Anterior cingulate cortex (tissue), 58 donors: ENCODE data around the gene PTPRK.
A peak's percentile ranks its signal among the peaks of the same experiment; 100 is the strongest.
"Not testable (repeated sequence)": the region's sequence is repeated elsewhere in the genome, so short reads cannot be mapped to it uniquely, and the experiment has no call there.

Experiments used
- DNase-seq, 58 donors: peaks; one replicate each; lab custom pipeline; 2025; lab: John Stamatoyannopoulos, UW

Gene PTPRK

GRCh38 chr6:127951172-127951917, 569.1 kb downstream of the PTPRK start:
- no peak for DNase-seq

GRCh38 chr6:127950566-127951145, 569.7 kb downstream of the PTPRK start:
- DNase-seq, result no peak

DNA sequence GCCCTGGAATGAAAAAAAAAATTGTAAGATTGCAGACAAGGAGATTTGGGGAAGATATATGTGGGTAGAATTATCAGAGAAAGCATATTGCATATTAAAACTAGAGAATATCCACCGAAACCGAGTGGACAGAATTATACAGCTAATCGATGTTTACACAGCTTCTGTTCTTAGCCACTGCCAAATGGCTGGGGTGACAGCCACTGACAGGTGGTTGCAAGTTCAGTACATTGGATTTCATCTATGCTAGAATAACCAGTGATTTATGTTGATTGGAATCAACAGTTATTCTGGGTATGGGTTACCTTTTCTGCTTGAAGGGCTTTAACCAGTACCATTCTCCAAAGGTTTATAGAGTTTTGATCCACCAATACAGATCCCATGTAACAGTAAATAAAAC, 571.1 kb downstream of the PTPRK start:
- no peak for DNase-seq

DNA sequence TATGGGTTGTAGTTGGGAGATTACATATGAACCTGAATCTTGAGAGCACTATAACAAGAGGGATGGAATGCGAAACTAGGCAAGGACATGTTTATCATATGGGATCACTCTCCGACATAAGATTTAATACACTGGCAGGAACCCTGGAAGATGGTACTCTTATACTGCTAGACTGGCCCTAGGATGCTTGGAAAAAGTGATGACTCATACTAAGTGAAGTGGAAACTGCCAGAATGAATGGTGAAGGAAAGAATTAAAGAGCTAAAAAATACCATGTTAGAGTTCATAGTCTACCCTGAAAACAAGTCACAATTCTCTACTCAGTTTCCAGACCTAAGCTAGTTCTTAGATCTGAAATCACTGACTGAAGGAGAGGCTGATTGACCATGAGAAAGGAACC, 574.0 kb downstream of the PTPRK start:
- DNase-seq, result no peak

GRCh38 chr6:127945434-127946097, 574.8 kb downstream of the PTPRK start:
- no peak for DNase-seq

DNA sequence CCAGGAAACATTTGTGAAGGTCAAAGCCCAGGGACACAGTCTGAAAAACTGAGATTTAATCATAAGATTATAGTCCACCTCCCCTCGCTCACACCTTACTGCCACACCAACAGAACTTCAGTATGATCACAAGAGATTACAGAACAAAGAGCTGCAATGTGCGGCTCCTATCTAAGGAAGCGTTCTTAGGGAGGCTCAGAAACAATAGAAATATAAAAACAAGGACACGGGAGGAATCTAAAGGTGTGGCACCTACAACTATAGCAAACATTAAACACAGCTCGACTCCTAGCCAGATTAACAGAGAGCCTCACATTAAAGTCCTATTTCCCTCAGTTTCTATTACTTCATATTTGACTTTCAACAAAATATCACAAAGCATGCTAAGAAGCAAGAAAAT, 579.2 kb downstream of the PTPRK start:
- DNase-seq, result no peak

GRCh38 chr6:127939442-127940066, 580.8 kb downstream of the PTPRK start:
- DNase-seq, result no peak

GRCh38 chr6:127938701-127939100, 581.7 kb downstream of the PTPRK start:
- DNase-seq, result no peak

- DNase-seq, result no peak
Observed at GRCh38 chr6:127937747-127938146, 582.7 kb downstream of the PTPRK start.

- DNase-seq, result no peak
Observed at GRCh38 chr6:127937102-127937501, 583.3 kb downstream of the PTPRK start.

- DNase-seq, result no peak
Observed at GRCh38 chr6:127934956-127935355, 585.4 kb downstream of the PTPRK start.

- DNase-seq, result no peak
Observed at GRCh38 chr6:127933852-127934840, 586.3 kb downstream of the PTPRK start.

- no peak for DNase-seq
Observed at GRCh38 chr6:127933137-127933536, 587.3 kb downstream of the PTPRK start.

DNA sequence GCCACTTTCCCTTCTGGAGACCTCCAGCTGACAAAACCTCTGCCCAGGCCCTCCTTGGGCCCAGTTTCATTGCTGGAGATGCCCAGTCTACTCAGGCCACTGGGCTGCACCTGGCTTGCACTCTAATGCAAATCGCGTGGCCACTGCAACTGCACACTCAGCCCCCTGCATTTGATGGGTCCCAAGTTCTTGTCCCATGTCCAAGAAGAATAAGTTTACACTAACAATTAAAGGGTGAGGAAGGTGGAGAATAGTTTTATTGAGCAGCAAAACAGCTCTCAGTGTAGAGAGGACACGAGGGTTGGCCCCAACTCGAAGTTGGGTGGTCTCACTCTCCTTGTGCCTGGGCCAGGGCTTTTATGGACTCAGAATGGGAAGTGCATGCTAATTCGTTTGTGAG, 587.7 kb downstream of the PTPRK start:
- no peak for DNase-seq

- not testable (repeated sequence) for DNase-seq
Observed at GRCh38 chr6:127926441-127926840, 594.0 kb downstream of the PTPRK start.

GRCh38 chr6:127924440-127924839, 596.0 kb downstream of the PTPRK start:
- no peak for DNase-seq

DNA sequence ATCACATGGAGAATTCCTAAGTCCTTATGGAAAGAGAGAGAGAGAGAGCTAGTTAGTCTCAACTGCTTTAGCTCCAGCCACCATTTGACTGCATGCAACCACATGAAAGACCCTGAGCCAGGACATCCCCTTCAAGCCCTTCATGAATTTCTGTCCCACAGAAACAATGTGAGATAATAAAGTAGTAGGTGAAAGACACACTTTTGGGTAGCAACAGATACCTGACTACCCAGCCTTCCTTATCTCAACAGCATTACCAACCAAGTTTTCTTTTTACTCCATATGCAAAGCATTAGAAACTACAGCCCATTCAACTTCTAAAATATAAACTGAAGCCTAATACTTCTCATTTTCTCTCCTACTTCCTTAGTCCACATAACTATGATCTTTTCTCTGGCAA, 596.4 kb downstream of the PTPRK start:
- DNase-seq, result no peak

- DNase-seq, result no peak
Observed at GRCh38 chr6:127923135-127923534, 597.3 kb downstream of the PTPRK start.

GRCh38 chr6:127921982-127922381, 598.4 kb downstream of the PTPRK start:
- DNase-seq, result no peak

- peak in 1 of 58 donors; percentile 0 for DNase-seq
Observed at GRCh38 chr6:127920804-127921203, 599.6 kb downstream of the PTPRK start.
